Measurements from ENCODE around the gene TLK2.
A peak's percentile ranks its signal among the peaks of the same experiment; 100 is the strongest.

Gene TLK2

DNA sequence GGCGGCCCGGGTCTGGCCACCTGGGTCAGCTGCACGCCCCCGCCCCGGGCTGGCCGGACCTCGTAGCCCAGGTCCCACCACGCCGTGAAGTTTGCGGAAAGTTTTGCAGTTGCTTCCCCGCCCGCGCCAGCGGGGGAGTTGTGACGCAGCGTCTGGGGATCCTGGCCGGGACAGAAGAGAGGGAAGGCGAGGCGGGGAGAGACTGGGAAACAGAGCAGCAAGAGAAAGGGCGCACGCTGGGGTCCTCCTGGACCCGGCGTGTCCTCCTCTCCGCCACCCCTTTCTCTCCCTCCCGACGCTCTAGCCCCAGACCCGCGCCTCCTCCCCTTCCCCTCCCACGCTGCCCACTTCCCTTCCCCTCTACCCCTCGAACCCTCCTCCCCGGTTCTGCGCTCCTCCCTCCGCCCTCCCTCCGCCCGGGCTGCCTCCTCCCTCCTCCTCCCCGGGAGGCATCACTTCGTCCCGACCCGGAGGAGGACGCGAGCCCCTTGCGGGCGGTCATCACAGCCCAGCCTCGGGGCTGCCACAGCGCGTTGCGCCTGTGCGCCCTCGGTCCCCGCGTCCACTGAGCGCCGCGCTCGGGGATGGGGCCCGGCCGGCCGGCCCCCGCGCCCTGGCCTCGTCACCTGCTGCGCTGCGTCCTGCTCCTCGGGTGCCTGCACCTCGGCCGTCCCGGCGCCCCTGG, 148.7 kb downstream of the TLK2 start, which contains the start of gene MRC2:
Gene MRC2 (plus strand): TSS at position 452 of the 685 bp plus-strand sequence. CDS start 133 bp downstream, at position 585.
- DNase-seq (ENCODE audit: extremely low read depth in 1 of 2, low read depth in 1 of 2), result peak; percentile 34 to 48

GRCh38 chr17:62627904-62628633, 149.4 kb downstream of the TLK2 start:
- peak in 1 of 2 donors; percentile 27 for DNase-seq (ENCODE audit: extremely low read depth in 1 of 2, low read depth in 1 of 2)

DNA sequence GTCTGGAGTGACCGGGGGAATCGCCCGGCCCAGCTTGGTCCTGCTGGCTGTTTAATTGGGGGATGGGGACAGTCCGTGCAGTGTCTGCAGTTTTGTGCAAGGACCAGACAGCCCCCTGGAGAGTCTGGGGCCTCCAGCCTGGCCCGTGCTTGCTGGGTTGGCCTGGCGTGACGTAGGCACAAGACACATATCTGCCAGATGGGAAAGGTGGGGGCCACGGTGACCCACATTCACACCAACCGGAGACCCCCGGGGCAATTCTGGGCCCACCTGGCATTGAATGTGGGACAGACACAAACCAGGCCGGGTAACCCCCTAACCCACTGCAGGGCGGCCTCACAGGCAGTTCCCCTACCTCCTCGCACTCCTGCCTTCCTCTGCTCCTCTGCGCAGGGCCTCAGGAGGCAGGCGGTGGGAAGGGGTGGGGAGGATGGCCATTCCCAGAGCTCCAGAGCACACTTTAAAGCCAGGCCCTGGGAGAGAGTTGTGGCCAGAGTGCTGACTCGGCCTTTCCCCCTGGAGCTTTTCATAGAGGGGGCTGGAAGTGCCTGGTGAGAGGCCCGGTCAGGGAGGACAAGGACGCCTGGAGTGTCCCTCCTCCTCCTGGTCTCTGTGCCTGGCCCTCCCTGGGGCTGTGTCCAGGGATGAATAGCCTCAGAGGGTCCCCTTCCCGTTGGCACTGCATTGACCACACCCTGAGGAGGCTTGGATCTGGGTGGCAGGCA, 150.4 kb downstream of the TLK2 start:
- no peak for DNase-seq (ENCODE audit: extremely low read depth in 1 of 2, low read depth in 1 of 2)

GRCh38 chr17:62629556-62630364, 151.1 kb downstream of the TLK2 start:
- DNase-seq (ENCODE audit: extremely low read depth in 1 of 2, low read depth in 1 of 2), result no peak

DNA sequence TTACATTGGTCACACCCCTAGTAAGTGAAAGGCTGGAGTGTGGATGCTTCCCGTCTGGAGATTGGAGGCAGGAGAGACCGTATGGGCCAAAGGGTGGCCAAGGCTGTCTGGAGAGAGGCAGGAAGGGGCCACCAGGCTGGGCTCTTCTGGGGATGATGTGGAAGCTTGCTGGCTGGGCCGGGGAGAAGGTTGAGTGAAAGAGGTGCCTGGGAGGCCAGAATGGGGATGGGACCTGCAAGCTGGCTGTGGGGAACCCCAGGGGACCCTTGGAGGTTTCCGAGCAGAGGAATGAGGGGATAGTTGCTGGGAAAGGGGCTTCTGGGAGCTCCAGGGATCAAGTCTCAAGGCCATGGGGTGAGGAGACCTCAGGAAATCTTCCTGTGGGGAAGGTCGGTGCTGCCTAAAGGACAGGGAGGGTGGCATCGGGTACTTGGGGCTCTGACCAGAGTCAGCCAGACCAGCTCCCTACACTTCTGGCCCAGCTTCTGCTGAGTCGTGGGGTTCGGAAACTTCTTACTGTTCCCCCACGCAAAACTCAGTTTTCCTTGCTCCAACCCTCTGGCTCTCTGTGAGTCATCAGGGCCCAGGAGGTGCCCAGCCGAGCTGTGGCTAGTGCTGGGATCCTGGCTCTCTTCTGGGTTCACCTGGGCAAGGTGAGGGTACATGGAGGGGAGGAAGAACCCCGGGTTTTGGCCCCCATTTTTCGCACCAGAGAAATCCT, 151.9 kb downstream of the TLK2 start:
- DNase-seq (ENCODE audit: extremely low read depth in 1 of 2, low read depth in 1 of 2), result no peak

- no peak for DNase-seq (ENCODE audit: extremely low read depth in 1 of 2, low read depth in 1 of 2)
Measured at GRCh38 chr17:62631086-62631935, 152.7 kb downstream of the TLK2 start.

GRCh38 chr17:62631936-62632924, 153.6 kb downstream of the TLK2 start:
- no peak for DNase-seq (ENCODE audit: extremely low read depth in 1 of 2, low read depth in 1 of 2)

DNA sequence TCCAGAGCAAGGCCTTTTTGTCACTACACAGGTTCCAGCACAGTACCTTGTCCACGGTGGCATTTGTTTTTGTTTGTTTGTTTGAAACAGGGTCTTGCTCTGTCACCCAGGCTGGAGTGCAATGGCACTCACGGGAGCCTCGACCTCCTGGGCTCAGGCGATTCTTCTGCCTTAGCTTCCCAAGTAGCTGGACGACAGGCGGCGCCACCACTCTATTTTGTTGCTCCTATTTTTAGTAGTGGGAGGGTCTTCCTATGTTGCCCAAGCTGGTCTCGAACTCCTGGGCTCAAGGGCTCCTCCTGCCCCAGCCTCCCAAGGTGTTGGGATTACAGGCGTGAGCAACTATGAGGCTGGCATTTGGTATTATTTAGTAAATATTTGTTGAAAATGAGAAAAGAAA, 159.2 kb downstream of the TLK2 start:
- DNase-seq (ENCODE audit: extremely low read depth in 1 of 2, low read depth in 1 of 2), result no peak

DNA sequence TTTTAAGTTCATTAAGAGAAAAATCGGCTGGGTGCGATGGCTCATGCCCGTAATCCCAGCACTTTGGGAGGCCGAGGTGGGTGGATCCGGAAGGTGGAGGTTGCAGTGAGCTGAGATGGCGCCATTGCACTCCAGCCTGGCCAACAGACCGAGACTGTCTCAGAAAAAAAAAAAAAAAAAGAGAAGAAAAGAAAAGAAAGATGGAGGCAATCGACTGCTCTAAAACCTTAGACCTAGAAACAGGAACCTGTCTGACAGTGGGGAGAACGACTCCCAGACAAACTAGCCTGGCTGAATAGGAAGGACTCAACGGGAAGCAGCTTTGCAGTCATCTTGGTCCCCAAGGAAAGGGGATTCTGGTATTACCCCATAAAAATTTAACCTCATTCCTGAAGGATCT, 162.5 kb downstream of the TLK2 start:
- no peak for DNase-seq (ENCODE audit: extremely low read depth in 1 of 2, low read depth in 1 of 2)

DNA sequence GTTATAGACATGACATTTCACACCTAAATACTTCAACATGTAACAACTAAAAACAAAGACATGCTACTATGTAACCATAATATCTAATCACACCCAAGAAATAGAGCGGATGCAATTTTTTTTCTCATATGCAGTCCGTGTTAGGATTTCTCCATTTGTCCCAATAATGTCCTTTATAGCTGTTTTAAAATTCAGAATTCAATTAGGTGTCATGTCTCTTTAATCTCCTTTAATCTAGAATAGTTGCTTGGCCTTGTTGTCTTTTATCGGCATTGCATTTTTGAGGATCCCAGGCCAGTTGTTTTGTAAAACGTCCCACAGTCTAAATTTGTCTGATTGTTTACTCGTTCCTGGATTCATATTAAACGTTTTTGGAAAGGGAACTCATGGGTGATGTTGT, 163.3 kb downstream of the TLK2 start:
- no peak for DNase-seq (ENCODE audit: extremely low read depth in 1 of 2, low read depth in 1 of 2)

DNA sequence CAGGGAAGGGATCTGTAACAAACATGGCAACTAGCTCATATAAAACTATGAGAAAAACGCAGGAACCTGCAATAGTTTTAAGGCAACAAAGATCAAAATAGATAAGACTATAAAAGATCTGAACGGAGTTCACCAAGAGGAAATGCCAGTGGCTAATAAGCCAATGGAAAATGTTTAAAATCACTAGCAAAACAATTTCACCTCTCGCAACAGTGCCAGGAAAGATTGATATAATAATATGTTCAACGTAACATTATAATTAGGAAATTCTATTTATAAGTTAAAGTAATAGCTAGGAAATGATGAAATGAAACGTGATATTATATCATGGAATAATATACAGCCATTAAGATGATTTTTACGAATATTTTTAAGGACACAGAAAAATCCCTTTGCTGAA, 164.9 kb downstream of the TLK2 start:
- DNase-seq (ENCODE audit: extremely low read depth in 1 of 2, low read depth in 1 of 2), result no peak

GRCh38 chr17:62644487-62645173, 166.0 kb downstream of the TLK2 start:
- no peak for DNase-seq (ENCODE audit: extremely low read depth in 1 of 2, low read depth in 1 of 2)

DNA sequence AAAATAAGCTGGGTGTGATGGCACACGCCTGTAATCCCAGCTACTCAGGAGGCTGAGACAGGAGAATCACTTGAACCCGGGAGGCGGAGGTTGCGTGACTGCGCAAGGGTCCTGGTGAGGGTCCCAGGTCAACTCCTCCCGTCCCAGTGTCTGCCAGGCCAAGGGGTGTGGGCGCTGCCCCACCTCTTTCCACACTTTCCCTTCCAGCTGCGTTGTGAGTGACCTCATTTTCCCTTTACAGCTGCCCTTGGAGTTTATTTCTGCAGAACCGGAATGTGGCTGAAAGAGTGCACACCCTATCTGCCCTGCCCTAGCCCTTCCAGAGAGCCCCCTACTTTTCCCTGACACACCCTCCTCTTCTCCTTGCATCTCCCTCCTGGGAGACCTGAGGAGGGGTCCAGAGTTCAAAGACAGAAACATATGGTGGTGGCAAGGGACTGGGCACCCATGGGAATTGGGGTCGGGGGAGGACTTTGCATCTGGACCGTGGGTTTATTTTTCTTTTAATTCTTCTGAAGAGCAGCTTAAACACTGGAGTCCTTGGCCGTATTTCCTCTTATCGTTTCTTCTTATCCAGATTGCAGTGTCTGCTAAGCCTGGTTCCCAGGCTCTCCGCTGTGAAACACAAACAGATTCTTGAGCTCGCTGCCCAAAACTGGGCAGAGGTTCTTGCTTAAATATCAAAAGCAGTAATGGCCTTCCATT, 169.8 kb downstream of the TLK2 start:
- no peak for DNase-seq (ENCODE audit: extremely low read depth in 1 of 2, low read depth in 1 of 2)

DNA sequence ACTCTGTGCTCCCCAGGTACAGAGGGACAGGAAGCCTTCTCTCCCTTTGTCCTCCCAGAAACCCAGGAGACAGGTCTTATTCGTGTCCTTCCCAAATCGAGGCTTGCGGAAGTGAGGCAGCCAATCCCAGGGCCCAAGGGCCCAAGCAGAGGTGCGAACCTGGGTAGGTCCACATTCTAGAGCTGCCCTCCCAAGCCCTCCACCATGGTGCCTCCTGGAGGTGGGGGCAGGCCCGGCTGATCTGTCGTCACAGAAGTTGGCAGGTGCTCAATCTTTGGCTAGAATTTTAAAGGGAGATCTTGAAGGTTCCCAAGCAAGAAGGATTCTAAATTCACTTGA, 170.3 kb downstream of the TLK2 start:
- no peak for DNase-seq (ENCODE audit: extremely low read depth in 1 of 2, low read depth in 1 of 2)

- no peak for DNase-seq (ENCODE audit: extremely low read depth in 1 of 2, low read depth in 1 of 2)
Measured at GRCh38 chr17:62649570-62649969, 170.9 kb downstream of the TLK2 start.

GRCh38 chr17:62650587-62650986, 172.0 kb downstream of the TLK2 start:
- no peak for DNase-seq (ENCODE audit: extremely low read depth in 1 of 2, low read depth in 1 of 2)

All from stimulated activated CD8-positive, alpha-beta memory T cell treated with anti-CD3 and anti-CD28 coated beads, Interleukin-7, amount 100 ng/mL, for 48 hours (primary cell).